GM19099 (cell line): ENCODE measurements around the gene MOB2.

Source experiments
- POLR2A ChIP-seq: IDR thresholded peaks from 3 replicates; pipeline ENCODE4 v1.6.1; 2011; ENCODE audit warnings: low read depth; ENCODE audit not compliant: insufficient read length; ENCODE audit errors: extremely low read depth

MOB2 gene

GRCh38 chr11:1473786-1474185 is 12.8 kb downstream of the MOB2 start:
- TF ChIP-seq POLR2A: no peak

- TF ChIP-seq POLR2A: no peak
Observed at GRCh38 chr11:1473011-1473628, 13.5 kb downstream of the MOB2 start.

DNA sequence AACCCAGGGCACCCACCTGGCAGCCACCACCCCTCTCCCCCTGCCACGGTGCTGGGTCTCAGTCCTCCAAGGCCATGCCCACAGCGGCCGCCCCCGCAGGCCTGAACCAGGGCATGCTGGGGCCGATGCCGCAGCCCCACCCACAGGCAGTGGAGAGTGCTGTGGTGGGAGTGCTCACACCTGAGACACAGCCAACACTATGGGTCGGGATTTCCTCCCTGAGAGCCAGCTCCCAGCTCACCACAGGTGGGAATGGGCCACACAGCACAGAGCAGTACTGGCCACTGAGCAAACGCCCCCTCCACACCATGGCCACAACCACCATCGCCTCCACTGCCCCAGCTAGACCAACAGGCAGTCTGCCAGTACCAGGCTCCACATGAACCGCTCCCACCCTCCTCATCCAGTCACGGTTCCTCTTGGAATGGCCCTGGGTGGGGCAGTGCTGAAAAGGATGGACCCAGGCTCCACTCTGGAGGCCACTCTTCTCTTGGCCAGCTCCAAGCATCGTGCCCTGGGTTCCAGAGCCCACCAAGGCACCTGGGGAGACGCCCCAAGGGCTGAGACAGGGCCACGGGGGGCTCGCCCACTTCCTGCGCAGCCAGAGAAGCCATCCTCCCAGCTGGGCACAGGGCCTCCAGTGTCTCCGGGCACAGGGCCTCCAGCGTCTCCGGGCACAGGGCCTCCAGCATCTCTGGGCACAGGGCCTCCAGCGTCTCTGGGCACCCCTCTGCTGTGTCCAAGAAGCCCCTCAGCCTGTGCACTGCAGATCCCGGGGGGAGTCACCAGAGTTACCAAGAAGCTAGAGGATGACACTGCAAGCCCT is 14.2 kb downstream of the MOB2 start:
- TF ChIP-seq POLR2A: no peak

- no peak for TF ChIP-seq POLR2A
Observed at GRCh38 chr11:1471736-1472135, 14.8 kb downstream of the MOB2 start.

DNA sequence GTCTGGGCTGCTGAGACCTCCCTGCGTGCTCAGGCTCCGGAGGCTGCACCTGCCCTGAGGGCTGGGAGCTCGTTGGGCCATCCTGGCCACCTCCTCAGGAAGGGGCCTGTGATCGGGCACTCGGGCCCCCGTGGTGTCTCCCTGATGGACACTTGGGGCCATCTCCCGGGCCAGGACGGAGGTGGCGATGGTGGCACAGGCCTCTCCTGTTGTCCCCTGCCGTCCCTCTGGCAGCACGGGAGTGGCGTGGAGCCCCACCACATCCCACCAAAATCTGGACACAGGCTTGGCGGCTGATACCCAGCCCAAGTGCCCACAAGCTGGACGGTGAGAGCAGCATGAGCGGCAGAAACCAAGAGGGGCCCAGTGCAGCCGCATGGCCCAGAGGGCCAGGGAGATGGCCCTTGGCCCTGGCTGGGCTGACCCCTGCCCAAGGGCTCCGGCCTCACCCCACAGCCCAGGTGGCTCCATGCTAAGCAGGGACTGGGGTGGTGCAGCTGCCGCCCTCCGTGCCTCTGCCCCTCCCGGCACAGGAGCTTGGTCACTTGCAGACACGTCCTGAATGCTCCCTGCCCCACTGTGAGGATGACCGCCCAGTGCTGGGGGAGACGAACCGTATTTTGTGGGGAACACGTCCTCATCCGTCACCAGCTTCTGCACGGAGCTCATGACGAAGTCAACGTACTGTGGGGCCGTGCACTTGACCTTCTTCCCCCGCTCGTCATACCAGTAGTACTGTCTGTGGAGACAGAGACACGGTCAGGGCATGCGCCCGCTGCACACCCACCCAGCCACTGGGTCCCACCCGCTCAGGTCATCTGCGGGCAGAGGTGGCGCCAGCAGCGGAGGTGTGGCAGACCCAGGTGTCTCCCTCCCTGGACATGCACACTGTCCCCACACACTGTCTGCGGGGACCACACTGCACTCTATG is 15.6 kb downstream of the MOB2 start:
- TF ChIP-seq POLR2A: no peak

- no peak for TF ChIP-seq POLR2A
Observed at GRCh38 chr11:1469911-1470680, 16.5 kb downstream of the MOB2 start.

DNA sequence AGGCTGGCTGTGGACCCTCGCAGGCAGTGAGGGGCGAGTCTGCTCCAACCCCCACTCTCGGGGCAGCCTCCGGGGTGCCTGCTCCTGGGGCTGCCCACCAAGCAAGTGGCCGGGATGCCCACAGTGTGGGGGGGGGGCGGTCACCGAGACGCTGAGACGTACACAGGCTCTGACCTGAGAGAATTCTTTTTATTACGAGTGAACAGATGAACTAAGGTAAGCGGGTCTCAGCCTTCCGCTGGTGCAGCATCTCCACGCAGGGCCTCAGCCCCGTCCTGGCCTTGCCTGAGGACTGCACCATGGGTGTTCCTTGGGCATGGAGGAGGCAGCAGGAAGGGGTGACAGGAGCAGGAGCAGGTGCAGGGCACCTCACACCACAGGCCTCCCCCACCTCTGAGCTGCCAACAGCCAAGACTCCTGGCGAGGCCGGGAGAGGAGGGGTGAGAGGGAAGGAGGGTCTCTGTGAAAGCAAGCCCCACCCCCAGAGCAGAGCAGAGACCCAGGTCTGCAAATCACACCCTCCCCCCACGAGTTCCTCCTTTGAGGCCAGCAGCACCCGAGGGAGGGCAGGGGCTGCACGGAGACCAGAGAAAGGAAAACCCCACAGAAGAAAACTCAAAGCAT is 17.2 kb downstream of the MOB2 start:
- TF ChIP-seq POLR2A: no peak

- TF ChIP-seq POLR2A: no peak
Observed at GRCh38 chr11:1468473-1469066, 18.0 kb downstream of the MOB2 start.

DNA sequence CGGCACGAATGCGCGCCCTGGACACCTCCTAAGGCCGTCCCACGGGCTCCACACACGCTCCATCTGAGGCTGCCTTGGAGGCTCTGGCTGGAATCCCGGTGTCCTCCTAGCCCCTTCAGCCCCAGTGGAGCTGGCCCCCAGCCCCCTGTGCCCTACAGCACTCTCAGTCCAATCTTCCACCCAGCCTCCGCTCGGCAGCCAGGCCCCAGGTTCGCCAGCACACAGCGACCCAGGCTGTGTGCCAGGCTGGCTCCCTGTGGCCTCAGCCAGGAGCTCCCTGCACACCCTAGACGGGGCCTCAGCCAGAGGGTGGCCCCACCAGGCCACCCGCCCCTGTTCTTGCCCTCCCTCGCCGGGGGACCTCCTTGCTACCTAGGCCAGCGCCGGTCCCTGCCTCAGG is 18.6 kb downstream of the MOB2 start:
- no peak for TF ChIP-seq POLR2A

DNA sequence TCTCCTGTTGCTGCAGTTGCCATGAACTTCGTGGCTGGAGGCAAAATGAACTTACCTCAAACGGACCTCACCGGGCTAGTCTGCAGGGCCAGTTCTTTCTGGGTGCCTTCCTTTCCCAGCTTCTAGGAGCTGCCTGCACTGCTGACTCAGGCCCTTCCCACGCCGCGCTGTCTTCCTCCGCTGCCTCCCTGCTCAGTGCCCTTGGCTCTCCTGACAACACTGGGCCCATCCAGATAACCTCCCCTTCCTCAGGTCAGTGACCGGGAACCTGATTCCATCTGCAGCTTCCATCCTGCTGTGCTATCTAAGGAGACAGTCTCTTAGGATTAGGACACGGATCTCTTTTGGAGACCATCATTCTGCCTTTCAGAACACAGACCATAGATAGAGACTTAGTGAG is 19.3 kb downstream of the MOB2 start:
- no peak for TF ChIP-seq POLR2A

- TF ChIP-seq POLR2A: no peak
Observed at GRCh38 chr11:1466784-1467183, 19.8 kb downstream of the MOB2 start.

GRCh38 chr11:1463056-1463455 is 23.5 kb downstream of the MOB2 start:
- TF ChIP-seq POLR2A: no peak

DNA sequence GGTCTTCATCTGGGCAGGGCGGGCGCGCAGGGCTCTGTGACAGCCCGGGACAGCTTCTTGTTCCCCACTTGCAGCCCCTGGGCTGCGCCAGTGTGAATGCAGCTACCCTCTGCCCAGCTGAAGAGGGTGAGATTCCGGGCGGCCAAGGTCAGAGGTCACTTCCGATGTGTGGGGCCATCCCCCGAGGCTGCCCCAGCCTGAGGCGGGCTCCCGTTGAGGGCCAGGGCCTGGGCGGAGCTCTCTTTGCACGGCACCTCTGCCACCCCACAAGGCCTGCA is 23.9 kb downstream of the MOB2 start:
- no peak for TF ChIP-seq POLR2A
